ENCODE data around the gene TRIM72. TPM values are rescaled to one million over a fixed set of nuclear protein-coding genes. Genes with fewer than 3 reads are reported as not detected.

The TRIM72 gene
- total and polyA plus RNA-seq, 9 of the 15 experiments (the other 6 are each of a cell fraction or from before 2014, with no cell fraction given) = under 0.01 TPM; not detected in 8

DNA sequence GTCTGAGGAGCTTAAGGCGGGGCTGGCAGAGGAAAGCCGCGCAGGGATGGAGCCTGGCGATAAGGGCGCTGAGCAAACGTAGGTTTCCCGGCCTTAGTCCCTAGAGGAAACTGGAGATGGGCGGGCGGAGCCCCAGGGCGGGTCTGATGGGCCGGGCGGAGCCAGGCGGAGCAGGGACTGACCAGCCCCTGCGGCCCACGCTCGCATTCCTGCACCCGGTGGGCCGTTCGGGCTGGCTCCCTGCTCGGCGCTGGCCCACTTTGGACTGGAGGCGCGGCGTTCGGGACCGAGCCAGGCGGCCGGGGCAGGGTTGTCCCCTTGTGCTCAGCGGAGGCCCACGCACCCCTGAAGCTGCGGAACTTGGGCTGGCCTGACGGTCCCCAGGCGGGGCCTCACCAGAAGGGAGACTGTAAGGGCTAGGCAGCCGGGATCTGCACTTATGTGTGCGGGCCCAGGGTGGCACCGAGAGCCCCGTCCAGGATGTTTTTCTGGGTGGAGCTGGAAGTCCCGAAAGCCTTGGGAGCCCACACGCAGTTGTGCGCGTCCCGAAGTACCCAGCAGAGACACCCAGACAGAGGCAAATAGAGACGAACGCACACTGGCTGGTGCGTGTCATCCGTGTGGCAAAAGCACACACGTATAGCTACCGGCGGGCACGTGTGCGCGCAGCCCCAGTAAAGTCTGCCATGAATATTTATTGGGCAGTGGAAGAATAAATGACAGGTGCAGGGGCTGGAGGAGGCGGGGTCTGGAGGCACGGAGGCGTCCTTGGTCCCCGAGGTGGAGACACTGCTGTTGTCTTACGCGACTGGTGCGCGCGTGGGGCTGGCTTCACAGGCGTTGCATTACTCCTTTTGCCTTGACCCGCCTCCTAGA lies 1.6 kb downstream of the TRIM72 start (continued):
- TF ChIP-seq ZBTB1 (CRISPR knock-in tag; IDR thresholded peaks at IDR 0.05; ENCODE audit: borderline replicate concordance, low read depth) = no peak
- TF ChIP-seq RHOXF2B (CRISPR knock-in tag; conservative IDR thresholded peaks at IDR 0.05) = no peak
- no peak for TF ChIP-seq ZNF445 (CRISPR knock-in tag; IDR thresholded peaks at IDR 0.05; ENCODE audit: low read depth)
- TF ChIP-seq ZSCAN29 (IDR thresholded peaks at IDR 0.05) = no peak
- no peak for TF ChIP-seq MLLT1 (IDR thresholded peaks at IDR 0.05)
- TF ChIP-seq, protein P1, sequence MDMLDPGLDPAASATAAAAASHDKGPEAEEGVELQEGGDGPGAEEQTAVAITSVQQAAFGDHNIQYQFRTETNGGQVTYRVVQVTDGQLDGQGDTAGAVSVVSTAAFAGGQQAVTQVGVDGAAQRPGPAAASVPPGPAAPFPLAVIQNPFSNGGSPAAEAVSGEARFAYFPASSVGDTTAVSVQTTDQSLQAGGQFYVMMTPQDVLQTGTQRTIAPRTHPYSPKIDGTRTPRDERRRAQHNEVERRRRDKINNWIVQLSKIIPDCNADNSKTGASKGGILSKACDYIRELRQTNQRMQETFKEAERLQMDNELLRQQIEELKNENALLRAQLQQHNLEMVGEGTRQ (CRISPR knock-in tag; IDR thresholded peaks at IDR 0.05) = no peak
- TF ChIP-seq TBP (optimal IDR thresholded peaks at IDR 0.05; ENCODE audit: low read depth, low read length) = peak; percentile 27
- TF ChIP-seq ZNF77 (CRISPR knock-in tag; IDR thresholded peaks at IDR 0.05) = no peak
- TF ChIP-seq RNF219 (CRISPR knock-in tag; IDR thresholded peaks at IDR 0.05) = no peak
- peak; percentile 17; the same call in 1 of the 2 replicates for TF ChIP-seq TAL1 (IDR thresholded peaks at IDR 0.05)
- no peak for TF ChIP-seq ELK1 (CRISPR knock-in tag; IDR thresholded peaks at IDR 0.05)
- no peak for TF ChIP-seq ZBTB12 (CRISPR knock-in tag; IDR thresholded peaks at IDR 0.05)
- no peak for TF ChIP-seq SP2 (IDR thresholded peaks at IDR 0.05; ENCODE audit: extremely low read depth, low read depth, low read length, poor library complexity, severe bottlenecking)
- no peak for TF ChIP-seq MBD1 (CRISPR knock-in tag; IDR thresholded peaks at IDR 0.05)
- no peak for TF ChIP-seq KAT7 (CRISPR knock-in tag; IDR thresholded peaks at IDR 0.05; ENCODE audit: borderline replicate concordance)
- TF ChIP-seq SAFB (IDR thresholded peaks at IDR 0.05; ENCODE audit: borderline replicate concordance, low read depth, low read length) = no peak; the same call in 1 of the 2 replicates
- no peak for TF ChIP-seq MBD2 (IDR thresholded peaks at IDR 0.05; ENCODE audit: borderline replicate concordance, low read depth)
- TF ChIP-seq CREB1 (IDR thresholded peaks at IDR 0.05) = no peak
- no peak for TF ChIP-seq CREB1 (CRISPR knock-in tag; IDR thresholded peaks at IDR 0.05)
- no peak for TF ChIP-seq BDP1 (IDR thresholded peaks at IDR 0.05; ENCODE audit: insufficient read depth, insufficient read length)

All from K562 (cell line).